CD14-positive monocyte (primary cell): ENCODE measurements around the gene AS3MT. TPM values are rescaled to one million over a fixed set of nuclear protein-coding genes. Genes with fewer than 3 reads are reported as not detected.
"Not testable (repeated sequence)": the region's sequence is repeated elsewhere in the genome, so short reads cannot be mapped to it uniquely, and the experiment has no call there.

Source experiments
- DNase-seq, 3 donors: peaks; one replicate each; pipeline ENCODE4 v3.0.0-alpha.2; 2011 to 2022
- H2AFZ ChIP-seq: 2 replicates; pipeline ENCODE4 v1.6.0; 2012; ENCODE audit warnings: mild to moderate bottlenecking, low read depth, low read length, inconsistent platforms; ENCODE audit not compliant: insufficient read depth, poor library complexity, severe bottlenecking
- H3K27ac ChIP-seq, 2 donors: 1 replicate in 1 of 2; 2 replicates in 1 of 2; pipeline ENCODE4 v1.5.1; 2012 to 2013; ENCODE audit warnings: low read length in 2 of 2, control low read depth in 1 of 2, inconsistent platforms in 1 of 2, low read depth in 1 of 2, mild to moderate bottlenecking in 1 of 2
- H3K27me3 ChIP-seq, 2 donors: one replicate each; pipeline versions ENCODE4 v1.6.0 to v1.6.1; 2011 to 2013; ENCODE audit warnings: low read length in 2 of 2; ENCODE audit not compliant: control insufficient read depth in 2 of 2, insufficient read depth in 2 of 2
- H3K36me3 ChIP-seq, 2 donors: replicated peaks in 1 of 2; 1 replicate in 1 of 2; 2 replicates in 1 of 2; pipeline versions ENCODE4 v1.5.1 to v1.6.1; 2012 to 2013; ENCODE audit warnings: low read length in 2 of 2, control low read depth in 1 of 2, inconsistent platforms in 1 of 2, mild to moderate bottlenecking in 1 of 2; ENCODE audit not compliant: insufficient read depth in 2 of 2, control insufficient read depth in 1 of 2
- H3K4me1 ChIP-seq, 2 donors: 1 replicate in 1 of 2; 2 replicates in 1 of 2; pipeline versions ENCODE4 v1.5.1 to v1.6.1; 2012 to 2013; ENCODE audit warnings: low read length in 2 of 2, control low read depth in 1 of 2, inconsistent platforms in 1 of 2, mild to moderate bottlenecking in 1 of 2, moderate library complexity in 1 of 2; ENCODE audit not compliant: insufficient read depth in 2 of 2, control insufficient read depth in 1 of 2
- H3K4me2 ChIP-seq: replicated peaks from 2 replicates; pipeline ENCODE3; 2012; ENCODE audit warnings: low read length, moderate library complexity, mild to moderate bottlenecking; ENCODE audit not compliant: poor library complexity, severe bottlenecking; ENCODE audit errors: extremely low read depth
- H3K4me3 ChIP-seq, 3 experiments: fragments of 200-600 bp in 1 of 3; sonication (generic) in 1 of 3; replicated peaks in 1 of 3; 1 replicate in 2 of 3; 2 replicates in 1 of 3; pipeline ENCODE4 v1.5.1; 2011 to 2013; ENCODE audit warnings: low read length in 3 of 3, mild to moderate bottlenecking in 3 of 3, control low read depth in 2 of 3, low read depth in 2 of 3, inconsistent platforms in 1 of 3, moderate library complexity in 1 of 3
- H3K79me2 ChIP-seq: 2 replicates; pipeline ENCODE4 v1.6.0; 2012; ENCODE audit warnings: mild to moderate bottlenecking, control low read depth, inconsistent platforms, low read length, moderate library complexity; ENCODE audit not compliant: insufficient read depth
- H3K9ac ChIP-seq: 2 replicates; pipeline ENCODE4 v1.6.0; 2017; ENCODE audit warnings: low read length, mild to moderate bottlenecking; ENCODE audit not compliant: insufficient read depth, poor library complexity, severe bottlenecking
- H3K9me3 ChIP-seq, 2 donors: replicated peaks in 1 of 2; 1 replicate in 1 of 2; 2 replicates in 1 of 2; pipeline versions ENCODE4 v1.5.1 to v1.6.1; 2012 to 2013; ENCODE audit warnings: low read length in 2 of 2, control low read depth in 1 of 2; ENCODE audit not compliant: control insufficient read depth in 1 of 2, insufficient read depth in 1 of 2
- H4K20me1 ChIP-seq: 2 replicates; pipeline ENCODE4 v1.6.0; 2012; ENCODE audit warnings: mild to moderate bottlenecking, low read length, control low read depth, moderate library complexity; ENCODE audit not compliant: insufficient read depth
- H3K27ac Mint-ChIP-seq, 7 donors: one replicate each; pipeline ENCODE4 v1.8.0; 2020; ENCODE audit warnings: mild to moderate bottlenecking in 7 of 7, mixed read lengths in 7 of 7, moderate library complexity in 6 of 7, inconsistent platforms in 2 of 7
- H3K27me3 Mint-ChIP-seq, 3 donors: one replicate each; pipeline ENCODE4 v1.8.0; 2021 to 2022; ENCODE audit warnings: low read depth in 3 of 3, mild to moderate bottlenecking in 3 of 3, mixed read lengths in 3 of 3, moderate library complexity in 3 of 3, inconsistent platforms in 1 of 3
- H3K36me3 Mint-ChIP-seq, 2 donors: one replicate each; pipeline ENCODE4 v1.8.0; 2020; ENCODE audit warnings: mixed read lengths in 2 of 2, inconsistent platforms in 1 of 2, mild to moderate bottlenecking in 1 of 2
- H3K4me1 Mint-ChIP-seq: one replicate; pipeline ENCODE4 v1.8.0; 2020; ENCODE audit warnings: mild to moderate bottlenecking, mixed read lengths
- H3K4me3 Mint-ChIP-seq, 2 donors: one replicate each; pipeline ENCODE4 v1.8.0; 2020; ENCODE audit warnings: mild to moderate bottlenecking in 2 of 2, mixed read lengths in 2 of 2, moderate library complexity in 1 of 2
- H3K9me3 Mint-ChIP-seq, 7 donors: one replicate each; pipeline ENCODE4 v1.8.0; 2020 to 2022; ENCODE audit warnings: mixed read lengths in 7 of 7, mild to moderate bottlenecking in 6 of 7, moderate library complexity in 6 of 7, inconsistent platforms in 2 of 7
- WGBS: methylation state at CpG from one replicate; pipeline ENCODE4 v1.1.5; 2013; ENCODE audit warnings: missing lambda C conversion rate; ENCODE audit not compliant: insufficient coverage; 5-methylcytosine and 5-hydroxymethylcytosine counted together
- intact Hi-C, 2 donors: fragments of 100-400 bp; cut with micrococcal nuclease; formaldehyde crosslinking; loops; one replicate each; pipeline versions ENCODE4 v1.15.0 to v1.15.1; 2023
- polyA plus RNA-seq, 3 donors: library from polyadenylated mRNA; depleted of rRNA in 1 of 3; unstranded in 2 of 3; stranded (reverse) in 1 of 3; fragments of 300-500 nt in 2 of 3; fragments of >200 nt in 1 of 3; fragmentation: Illumina TruSeq in 2 of 3; gene quantifications; 1 replicate in 2 of 3; 2 replicates in 1 of 3; pipeline ENCODE4 v1.2.3, GENCODE V29; 2012 to 2021
- TF ChIP-seq, protein P1 (sequence below): fragments of 200-600 bp; IDR thresholded peaks from one replicate; pipeline ENCODE4 v1.8.0; 2022; ENCODE audit warnings: antibody characterized with exemption, mild to moderate bottlenecking

Gene AS3MT
- polyA plus RNA-seq, 3 donors: 0.09 to 0.45 TPM; not detected in 1

DNA sequence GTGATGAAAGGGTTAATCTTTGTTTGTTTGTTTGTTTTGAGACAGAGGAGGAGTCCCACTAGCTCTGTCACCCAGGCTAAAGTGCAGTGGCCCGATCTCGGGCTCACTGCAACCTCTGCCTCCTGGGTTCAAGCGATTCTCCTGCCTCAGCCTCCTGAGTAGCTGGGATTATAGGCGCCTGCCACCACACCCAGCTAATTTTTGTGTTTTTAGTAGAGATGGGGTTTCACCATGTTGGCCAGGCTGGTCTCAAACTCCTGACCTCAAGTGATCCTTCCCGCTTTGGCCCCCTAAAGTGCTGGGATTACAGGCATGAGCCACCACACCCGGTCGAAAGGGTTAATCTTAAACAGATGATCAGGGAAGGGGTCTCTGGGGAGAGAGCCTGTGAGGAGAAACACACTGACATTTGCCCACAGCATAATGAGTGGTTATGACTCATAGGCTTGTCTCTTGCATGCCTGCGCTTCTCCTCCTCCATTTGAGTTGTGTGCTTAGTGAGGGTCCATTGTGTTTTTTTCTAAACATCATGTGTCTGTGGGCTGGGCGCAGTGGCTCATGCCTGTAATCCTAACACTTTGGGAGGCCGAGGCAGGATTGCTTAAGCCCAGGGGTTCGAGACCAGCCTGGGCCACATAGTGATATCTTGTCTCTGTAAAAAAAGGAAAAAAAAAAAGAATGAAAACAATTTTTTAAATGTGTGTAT lies 13.4 kb upstream of the AS3MT start:
- H3K9me3 Mint-ChIP-seq, intact Hi-C loops, H3K27me3 ChIP-seq, H2AFZ ChIP-seq, H3K27me3 Mint-ChIP-seq, H3K4me2 ChIP-seq, H3K4me3 ChIP-seq, H3K27ac ChIP-seq, DNase-seq, H3K9me3 ChIP-seq, H3K9ac ChIP-seq, H3K4me3 Mint-ChIP-seq: not testable (repeated sequence)
- Mint-ChIP-seq H3K4me1 (peaks cover 16% of the 10 kb centered on the region), H3K27ac (peak overlapping the region in 2 of 7 donors; percentile 24 to 35), H3K36me3 (peaks cover 18% of the 10 kb centered on the region in 2 donors)
- peaks cover 4 to 14% of the 10 kb centered on the region in 2 donors for H3K4me1 ChIP-seq
- WGBS: 100% methylated on average over 4 of the region's 11 CpGs
- H3K36me3 ChIP-seq: peaks cover 8 to 14% of the 10 kb centered on the region in 2 donors
- peaks cover 56% of the 10 kb centered on the region for H4K20me1 ChIP-seq
- H3K79me2 ChIP-seq: peaks cover 33% of the 10 kb centered on the region

DNA sequence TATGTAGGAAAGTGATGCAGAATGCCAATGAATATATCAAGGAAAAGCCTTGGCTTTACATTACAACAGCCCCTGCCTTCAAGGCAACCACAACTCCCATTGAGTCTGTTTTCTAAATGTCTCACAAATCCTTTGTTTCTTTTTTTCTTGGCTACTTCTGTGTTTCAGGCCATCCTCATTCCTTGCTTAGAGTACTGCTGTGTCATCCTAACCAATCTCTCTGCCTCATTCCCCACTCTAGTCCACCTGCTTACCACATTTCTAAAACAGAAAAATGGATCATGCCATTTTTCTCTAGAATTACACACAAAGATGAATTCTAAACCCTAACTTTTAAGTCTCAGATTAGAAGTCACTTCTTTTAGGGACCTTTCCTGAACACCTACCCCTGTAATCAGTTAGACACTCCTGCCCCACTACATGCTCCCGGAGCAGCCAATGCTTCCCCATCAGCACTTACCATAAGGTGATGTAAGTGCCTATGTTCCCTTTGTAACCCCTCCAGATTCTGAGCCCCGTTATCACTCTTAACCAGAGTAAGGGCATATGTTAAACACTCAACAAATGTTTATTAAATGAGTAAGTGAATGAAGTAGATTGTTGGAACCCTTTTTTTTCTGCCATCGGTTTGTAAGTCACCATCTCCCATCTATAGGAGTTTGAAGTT lies 12.4 kb upstream of the AS3MT start:
- no peaks in the 10 kb centered on the region for H3K27me3 ChIP-seq
- peaks cover 4 to 14% of the 10 kb centered on the region in 2 donors for H3K4me1 ChIP-seq
- DNase-seq: no peak
- peaks cover 56% of the 10 kb centered on the region for H4K20me1 ChIP-seq
- no peak overlapping the region for H3K27ac ChIP-seq
- no peak overlapping the region for H2AFZ ChIP-seq
- no peak overlapping the region for H3K4me3 ChIP-seq
- WGBS: no CpG with 5 or more reads among the region's 3 CpGs
- no peak overlapping the region for H3K4me2 ChIP-seq
- H3K9ac ChIP-seq: no peak overlapping the region
- TF ChIP-seq, protein P1, sequence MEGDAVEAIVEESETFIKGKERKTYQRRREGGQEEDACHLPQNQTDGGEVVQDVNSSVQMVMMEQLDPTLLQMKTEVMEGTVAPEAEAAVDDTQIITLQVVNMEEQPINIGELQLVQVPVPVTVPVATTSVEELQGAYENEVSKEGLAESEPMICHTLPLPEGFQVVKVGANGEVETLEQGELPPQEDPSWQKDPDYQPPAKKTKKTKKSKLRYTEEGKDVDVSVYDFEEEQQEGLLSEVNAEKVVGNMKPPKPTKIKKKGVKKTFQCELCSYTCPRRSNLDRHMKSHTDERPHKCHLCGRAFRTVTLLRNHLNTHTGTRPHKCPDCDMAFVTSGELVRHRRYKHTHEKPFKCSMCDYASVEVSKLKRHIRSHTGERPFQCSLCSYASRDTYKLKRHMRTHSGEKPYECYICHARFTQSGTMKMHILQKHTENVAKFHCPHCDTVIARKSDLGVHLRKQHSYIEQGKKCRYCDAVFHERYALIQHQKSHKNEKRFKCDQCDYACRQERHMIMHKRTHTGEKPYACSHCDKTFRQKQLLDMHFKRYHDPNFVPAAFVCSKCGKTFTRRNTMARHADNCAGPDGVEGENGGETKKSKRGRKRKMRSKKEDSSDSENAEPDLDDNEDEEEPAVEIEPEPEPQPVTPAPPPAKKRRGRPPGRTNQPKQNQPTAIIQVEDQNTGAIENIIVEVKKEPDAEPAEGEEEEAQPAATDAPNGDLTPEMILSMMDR: no peak
- Mint-ChIP-seq H3K27me3 (no peaks in the 10 kb centered on the region), H3K4me1 (peaks cover 16% of the 10 kb centered on the region), H3K27ac (peak overlapping the region in 2 of 7 donors; percentile 70 to 73), H3K4me3 (no peak overlapping the region), H3K9me3 (no peaks in the 10 kb centered on the region), H3K36me3 (peaks cover 22 to 27% of the 10 kb centered on the region in 2 donors)
- H3K9me3 ChIP-seq: no peaks in the 10 kb centered on the region
- H3K79me2 ChIP-seq: peaks cover 33% of the 10 kb centered on the region
- intact Hi-C loops: no loop called here
- peaks cover 11 to 24% of the 10 kb centered on the region in 2 donors for H3K36me3 ChIP-seq
